Vagina (tissue), 2 donors: Measurements from ENCODE around the gene PACRG. TPM values are rescaled to one million over a fixed set of nuclear protein-coding genes. Genes with fewer than 3 reads are reported as not detected.

Experiments
- DNase-seq, 2 donors: peaks; one replicate each; pipeline ENCODE4 v3.0.0-alpha.2; 2017; ENCODE audit errors: extremely low spot score in 2 of 2
- H3K27ac ChIP-seq: fragments of 200-600 bp; sonication (generic); one replicate; pipeline ENCODE4 v1.5.1; 2019
- H3K27me3 ChIP-seq: fragments of 200-600 bp; sonication (generic); one replicate; pipeline ENCODE4 v1.5.1; 2019
- H3K36me3 ChIP-seq, 2 donors: fragments of 200-600 bp; sonication (generic); one replicate each; pipeline ENCODE4 v1.5.1; 2017 to 2019
- H3K4me1 ChIP-seq: fragments of 200-600 bp; sonication (generic); one replicate; pipeline ENCODE4 v1.5.1; 2019
- H3K4me3 ChIP-seq, 2 donors: fragments of 200-600 bp; sonication (generic); 1 replicate in 1 of 2; 2 replicates in 1 of 2; pipeline ENCODE4 v1.5.1; 2016 to 2019
- H3K9me3 ChIP-seq: fragments of 200-600 bp; sonication (generic); one replicate; pipeline ENCODE4 v1.5.1; 2019
- POLR2A ChIP-seq, 2 donors: fragments of 450-650 bp; IDR thresholded peaks; one replicate each; pipeline ENCODE4 v1.6.1; 2017; ENCODE audit warnings: antibody characterized with exemption in 2 of 2, mild to moderate bottlenecking in 2 of 2, moderate library complexity in 2 of 2
- POLR2AphosphoS5 ChIP-seq, 2 donors: sonication (generic); formaldehyde crosslinking; IDR thresholded peaks; one replicate each; pipeline ENCODE4 v1.9.0; 2017; ENCODE audit warnings: antibody characterized with exemption in 2 of 2, mild to moderate bottlenecking in 2 of 2, low read depth in 1 of 2; ENCODE audit not compliant: insufficient read depth in 1 of 2
- intact Hi-C: fragments of 100-400 bp; cut with DNase I; formaldehyde crosslinking; loops from one replicate; pipeline ENCODE4 v1.15.1; 2023
- total RNA-seq: library from RNA; depleted of rRNA; stranded (reverse); fragments of >200 nt; gene quantifications from one replicate; pipeline ENCODE4 v1.2.3, GENCODE V29; 2016
- TF ChIP-seq, protein P1 (sequence below), 3 experiments: fragments of 450-650 bp in 2 of 3; fragments of 200-600 bp in 1 of 3; sonication (generic) in 1 of 3; IDR thresholded peaks; one replicate each; pipeline ENCODE4 v1.5.1; 2017 to 2019; ENCODE audit warnings: antibody characterized with exemption in 3 of 3, mild to moderate bottlenecking in 2 of 3, moderate library complexity in 2 of 3

Gene PACRG
- total RNA-seq, 1 donor from 2014 or later = not detected

DNA sequence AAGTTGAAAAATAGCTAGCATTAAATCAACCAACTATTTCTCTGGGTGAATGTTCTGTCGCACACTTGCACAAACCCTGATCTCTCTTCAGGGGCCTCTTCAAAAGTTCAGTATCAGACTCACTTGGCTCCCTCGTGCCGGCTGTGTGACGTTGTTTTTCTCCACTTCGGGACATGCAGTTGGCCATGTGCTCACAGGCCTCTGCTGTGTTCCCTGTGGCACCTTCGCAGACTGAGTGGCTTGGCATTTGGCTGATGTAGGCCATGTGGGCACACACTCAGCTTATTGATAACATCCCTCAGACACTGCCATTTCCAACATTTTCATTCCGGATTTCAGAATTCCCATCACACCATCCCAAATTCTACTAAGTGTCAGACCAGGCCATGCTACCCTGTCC, 49.3 kb downstream of the PACRG start:
- no peak for DNase-seq
- intact Hi-C loops = no loop called here
- no peak overlapping the region for H3K4me3 ChIP-seq
- no peak for TF ChIP-seq POLR2AphosphoS5 (IDR thresholded peaks at IDR 0.05; ENCODE audit: insufficient read depth in 1 of 2, low read depth in 1 of 2)
- TF ChIP-seq POLR2A (IDR thresholded peaks at IDR 0.05) = no peak
- TF ChIP-seq, protein P1, sequence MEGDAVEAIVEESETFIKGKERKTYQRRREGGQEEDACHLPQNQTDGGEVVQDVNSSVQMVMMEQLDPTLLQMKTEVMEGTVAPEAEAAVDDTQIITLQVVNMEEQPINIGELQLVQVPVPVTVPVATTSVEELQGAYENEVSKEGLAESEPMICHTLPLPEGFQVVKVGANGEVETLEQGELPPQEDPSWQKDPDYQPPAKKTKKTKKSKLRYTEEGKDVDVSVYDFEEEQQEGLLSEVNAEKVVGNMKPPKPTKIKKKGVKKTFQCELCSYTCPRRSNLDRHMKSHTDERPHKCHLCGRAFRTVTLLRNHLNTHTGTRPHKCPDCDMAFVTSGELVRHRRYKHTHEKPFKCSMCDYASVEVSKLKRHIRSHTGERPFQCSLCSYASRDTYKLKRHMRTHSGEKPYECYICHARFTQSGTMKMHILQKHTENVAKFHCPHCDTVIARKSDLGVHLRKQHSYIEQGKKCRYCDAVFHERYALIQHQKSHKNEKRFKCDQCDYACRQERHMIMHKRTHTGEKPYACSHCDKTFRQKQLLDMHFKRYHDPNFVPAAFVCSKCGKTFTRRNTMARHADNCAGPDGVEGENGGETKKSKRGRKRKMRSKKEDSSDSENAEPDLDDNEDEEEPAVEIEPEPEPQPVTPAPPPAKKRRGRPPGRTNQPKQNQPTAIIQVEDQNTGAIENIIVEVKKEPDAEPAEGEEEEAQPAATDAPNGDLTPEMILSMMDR (IDR thresholded peaks at IDR 0.05) = no peak
- H3K9me3 ChIP-seq = no peaks in the 10 kb centered on the region
- H3K36me3 ChIP-seq = no peaks in the 10 kb centered on the region
- no peaks in the 10 kb centered on the region for H3K4me1 ChIP-seq
- H3K27me3 ChIP-seq = no peaks in the 10 kb centered on the region
- H3K27ac ChIP-seq = no peak overlapping the region

DNA sequence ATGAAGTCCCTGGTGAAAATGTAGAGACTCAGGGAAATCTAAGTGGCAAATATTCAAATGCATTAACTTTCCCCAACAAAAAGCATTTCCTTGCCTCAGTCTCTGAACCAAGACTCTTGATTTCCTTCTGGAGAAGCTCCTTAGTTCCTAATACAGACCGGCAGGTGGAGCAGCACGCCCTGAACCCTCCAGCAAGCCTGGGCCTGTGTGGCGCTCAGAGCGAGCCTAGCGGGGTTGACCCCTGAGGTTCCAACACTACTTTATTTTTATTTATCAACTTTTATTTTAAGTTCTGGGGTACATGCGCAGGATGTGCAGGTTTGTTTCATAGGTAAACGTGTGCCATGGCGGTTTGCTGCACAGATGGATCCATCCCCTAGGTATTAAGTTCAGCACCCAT, 50.8 kb downstream of the PACRG start:
- TF ChIP-seq POLR2A (IDR thresholded peaks at IDR 0.05) (no peak), POLR2AphosphoS5 (IDR thresholded peaks at IDR 0.05; ENCODE audit: insufficient read depth in 1 of 2, low read depth in 1 of 2) (no peak)
- TF ChIP-seq, protein P1 (IDR thresholded peaks at IDR 0.05) = no peak
- no peak for DNase-seq
- H3K4me3 ChIP-seq = no peak overlapping the region
- no peaks in the 10 kb centered on the region for H3K9me3 ChIP-seq
- intact Hi-C loops = no loop called here
- H3K27me3 ChIP-seq = no peaks in the 10 kb centered on the region
- no peaks in the 10 kb centered on the region for H3K4me1 ChIP-seq
- no peak overlapping the region for H3K27ac ChIP-seq
- no peaks in the 10 kb centered on the region for H3K36me3 ChIP-seq

DNA sequence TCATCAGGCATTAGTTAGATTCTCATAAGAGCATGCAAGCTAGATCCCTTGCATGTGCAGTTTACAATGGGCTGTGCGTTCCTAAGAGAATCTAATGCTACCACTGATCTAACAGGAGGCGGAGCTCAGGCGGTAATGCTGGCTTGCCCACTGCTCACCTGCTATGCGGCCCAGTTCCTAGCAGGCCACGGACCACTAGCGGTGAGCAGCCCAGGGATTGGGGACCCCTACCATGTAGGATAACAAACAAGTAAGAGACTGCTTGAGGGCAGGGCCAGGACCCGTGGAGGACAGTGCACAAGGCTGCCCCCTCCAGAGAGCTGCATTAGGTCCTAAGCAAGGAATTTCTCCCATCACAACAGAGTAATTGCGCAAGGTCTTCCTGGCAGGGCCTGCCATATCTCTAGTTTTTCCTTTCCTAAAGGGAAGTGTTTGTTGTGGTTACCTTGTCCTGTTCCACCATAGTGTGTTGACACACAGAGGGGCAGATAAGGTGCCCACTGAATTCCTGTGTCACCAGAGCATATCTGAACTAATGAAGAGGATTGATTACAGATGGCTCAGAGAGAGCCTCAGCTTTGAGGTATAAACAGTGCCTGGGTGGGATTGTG, 58.0 kb downstream of the PACRG start:
- TF ChIP-seq POLR2A (IDR thresholded peaks at IDR 0.05) = no peak
- no peak for TF ChIP-seq POLR2AphosphoS5 (IDR thresholded peaks at IDR 0.05; ENCODE audit: insufficient read depth in 1 of 2, low read depth in 1 of 2)
- TF ChIP-seq, protein P1 (IDR thresholded peaks at IDR 0.05) = no peak
- Histone ChIP-seq H3K9me3 (no peaks in the 10 kb centered on the region), H3K4me1 (no peaks in the 10 kb centered on the region), H3K27me3 (no peaks in the 10 kb centered on the region), H3K4me3 (no peak overlapping the region), H3K27ac (no peak overlapping the region), H3K36me3 (no peaks in the 10 kb centered on the region)
- no peak for DNase-seq
- intact Hi-C loops = no loop called here

DNA sequence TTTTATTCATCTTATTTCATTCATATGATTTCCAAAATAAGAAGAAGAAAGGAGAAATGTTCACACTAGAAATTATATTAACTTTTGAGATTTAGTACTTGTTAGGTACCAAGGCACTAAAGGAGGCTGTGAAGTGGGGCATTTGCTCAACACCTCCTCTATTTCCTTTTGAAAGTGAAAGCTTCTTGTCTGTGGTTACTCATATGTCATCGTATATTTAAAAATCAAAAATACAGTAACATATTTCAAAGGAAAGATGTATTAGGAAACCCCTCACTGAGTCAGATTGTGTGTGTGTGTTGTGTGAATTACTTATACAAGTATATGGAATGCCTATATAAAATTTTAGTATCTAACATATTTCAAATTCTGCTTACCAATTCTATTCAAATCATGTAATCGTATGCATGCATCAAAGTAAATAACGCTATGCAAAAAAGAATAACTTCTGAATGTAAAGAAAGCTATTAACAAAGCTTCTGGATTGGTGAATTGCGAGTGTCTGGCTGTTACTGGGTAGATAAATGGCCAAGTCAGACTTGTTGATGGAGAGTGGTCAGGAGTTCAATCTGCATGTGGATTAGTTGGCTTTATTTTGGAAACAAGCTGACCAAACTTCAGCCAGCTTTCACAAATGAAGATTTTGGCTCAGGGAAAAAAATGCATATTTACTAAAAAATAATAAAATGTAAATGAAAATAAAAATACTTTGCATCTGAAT, 70.9 kb downstream of the PACRG start:
- intact Hi-C loops = no loop called here
- no peak for DNase-seq
- Histone ChIP-seq H3K4me1 (no peaks in the 10 kb centered on the region), H3K36me3 (no peaks in the 10 kb centered on the region), H3K4me3 (no peak overlapping the region), H3K9me3 (no peaks in the 10 kb centered on the region), H3K27ac (no peak overlapping the region), H3K27me3 (no peaks in the 10 kb centered on the region)
- TF ChIP-seq POLR2A (IDR thresholded peaks at IDR 0.05) (no peak), POLR2AphosphoS5 (IDR thresholded peaks at IDR 0.05; ENCODE audit: insufficient read depth in 1 of 2, low read depth in 1 of 2) (no peak)
- TF ChIP-seq, protein P1 (IDR thresholded peaks at IDR 0.05) = no peak

DNA sequence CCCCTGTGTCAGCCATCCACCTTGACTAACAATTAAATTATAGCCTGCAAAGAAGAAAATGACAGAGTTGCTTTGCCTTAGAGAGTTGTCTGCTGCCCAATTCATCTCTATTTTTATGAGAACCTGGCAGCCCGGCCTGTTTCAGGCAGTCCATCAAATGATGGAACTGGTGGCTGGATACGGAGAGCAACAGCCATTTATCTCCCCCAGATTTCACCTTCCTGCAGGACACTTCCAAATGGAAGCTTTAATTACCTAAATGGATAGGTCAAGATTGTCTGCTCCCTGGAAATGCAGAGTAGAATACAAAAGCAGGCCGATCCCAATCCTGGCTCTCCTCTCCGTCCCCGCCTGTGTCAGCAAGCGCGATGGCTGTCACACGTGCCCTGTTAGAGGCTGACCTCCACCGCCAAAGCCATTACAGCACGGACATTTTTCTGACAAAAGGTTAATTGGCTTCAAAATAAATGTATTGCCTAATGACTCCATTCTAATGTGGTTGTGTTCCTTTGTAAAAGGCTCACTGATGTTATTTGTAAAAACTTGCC, 86.7 kb downstream of the PACRG start:
- intact Hi-C loops = no loop called here
- TF ChIP-seq POLR2AphosphoS5 (IDR thresholded peaks at IDR 0.05; ENCODE audit: insufficient read depth in 1 of 2, low read depth in 1 of 2) (no peak), POLR2A (IDR thresholded peaks at IDR 0.05) (no peak)
- TF ChIP-seq, protein P1 (IDR thresholded peaks at IDR 0.05) = no peak
- H3K27ac ChIP-seq = no peak overlapping the region
- DNase-seq = no peak
- no peaks in the 10 kb centered on the region for H3K27me3 ChIP-seq
- H3K4me1 ChIP-seq = no peaks in the 10 kb centered on the region
- no peak overlapping the region for H3K4me3 ChIP-seq
- H3K9me3 ChIP-seq = no peaks in the 10 kb centered on the region
- H3K36me3 ChIP-seq = no peaks in the 10 kb centered on the region
